Thymus (tissue), 11 donors: ENCODE data around the gene NATD1. TPM values are rescaled to one million over a fixed set of nuclear protein-coding genes. Genes with fewer than 3 reads are reported as not detected.

Experiments used
- DNase-seq, 9 donors: peaks; one replicate each; pipeline ENCODE4 v3.0.0-alpha.2; 2013; ENCODE audit warnings: low spot score in 9 of 9, low read depth in 6 of 9, missing footprints in 1 of 9
- H3K27ac ChIP-seq, 2 donors: one replicate each; pipeline ENCODE4 v1.5.1; 2013; ENCODE audit warnings: control low read depth in 1 of 2, low read depth in 1 of 2, low read length in 1 of 2, mild to moderate bottlenecking in 1 of 2, moderate library complexity in 1 of 2
- H3K27me3 ChIP-seq, 2 donors: one replicate each; pipeline ENCODE4 v1.5.1; 2013; ENCODE audit warnings: low read length in 1 of 2; ENCODE audit not compliant: control insufficient read depth in 2 of 2, insufficient read depth in 1 of 2
- H3K36me3 ChIP-seq, 2 donors: one replicate each; pipeline ENCODE4 v1.5.1; 2013; ENCODE audit warnings: low read length in 1 of 2, mild to moderate bottlenecking in 1 of 2, moderate library complexity in 1 of 2; ENCODE audit not compliant: control insufficient read depth in 2 of 2, insufficient read depth in 2 of 2
- H3K4me1 ChIP-seq, 2 donors: one replicate each; pipeline ENCODE4 v1.5.1; 2013; ENCODE audit warnings: low read length in 2 of 2; ENCODE audit not compliant: control insufficient read depth in 2 of 2, insufficient read depth in 2 of 2
- H3K4me3 ChIP-seq, 2 donors: one replicate each; pipeline ENCODE4 v1.5.1; 2013; ENCODE audit warnings: low read length in 2 of 2, control low read depth in 1 of 2, mild to moderate bottlenecking in 1 of 2
- H3K9me3 ChIP-seq, 2 donors: one replicate each; pipeline ENCODE4 v1.5.1; 2013; ENCODE audit warnings: low read length in 1 of 2, mild to moderate bottlenecking in 1 of 2; ENCODE audit not compliant: control insufficient read depth in 2 of 2, insufficient read depth in 1 of 2
- WGBS: extraction: QIAGEN DNeasy Blood & Tissue Kit; methylation state at CpG from one replicate; pipeline ENCODE4 v1.1.7; 2013; 5-methylcytosine and 5-hydroxymethylcytosine counted together
- polyA plus RNA-seq: library from polyadenylated mRNA; stranded (reverse); fragments of 200-250 nt; gene quantifications from one replicate; pipeline ENCODE4 v1.2.3, GENCODE V29; 2013
- total RNA-seq: library from RNA; stranded (reverse); fragments of 120-200 nt; gene quantifications from one replicate; pipeline ENCODE4 v1.2.4, GENCODE V29; 2013
- donor health status: healthy.

NATD1 gene
- total and polyA plus RNA-seq, 2 donors, result 2.7 to 4.8 TPM

- Histone ChIP-seq H3K27me3 (no peaks in the 10 kb centered on the region), H3K36me3 (peaks cover 0 to 13% of the 10 kb centered on the region in 2 donors), H3K9me3 (peaks cover 3 to 39% of the 10 kb centered on the region in 2 donors), H3K4me3 (no peak overlapping the region), H3K27ac (no peak overlapping the region), H3K4me1 (peaks cover 24 to 27% of the 10 kb centered on the region in 2 donors)
- DNase-seq, result no peak
- WGBS, result 80% methylated on average over 10 of the region's 10 CpGs
Measured at GRCh38 chr17:21291357-21291756, 38.1 kb upstream of the NATD1 start.

DNA sequence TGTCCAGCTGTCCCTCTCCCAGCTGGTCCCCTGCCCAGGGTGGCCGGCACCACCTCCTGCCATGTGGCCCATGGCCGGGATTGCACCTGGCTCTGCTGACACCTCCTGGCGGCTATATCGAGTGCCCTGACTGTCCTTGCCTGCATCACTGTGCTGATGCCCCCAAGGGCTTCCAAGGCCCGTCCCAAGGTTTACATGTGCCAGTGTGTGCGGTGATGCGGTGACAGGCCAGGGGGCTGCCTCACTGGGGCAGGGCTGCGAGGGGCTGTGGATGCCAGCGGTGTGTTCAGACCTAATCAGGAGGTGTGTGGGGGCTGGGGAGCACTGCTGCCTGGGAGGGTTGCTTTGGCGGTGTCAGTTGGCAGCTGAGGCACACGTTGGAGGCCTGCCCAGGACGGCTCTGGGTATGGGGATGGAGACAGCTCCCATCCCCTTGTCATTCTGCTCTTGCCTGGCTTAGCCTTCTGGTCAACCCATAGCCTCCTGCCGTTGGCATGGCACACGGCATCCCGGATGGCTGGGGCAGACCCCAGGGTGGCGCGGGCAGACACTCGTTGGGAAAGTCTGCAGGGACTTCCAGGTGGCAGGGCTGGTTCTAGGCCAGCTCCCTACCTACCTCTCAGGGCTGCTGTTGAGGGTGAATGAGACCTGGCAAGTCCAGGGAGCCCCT is 36.8 kb upstream of the NATD1 start:
- Histone ChIP-seq H3K27me3 (no peaks in the 10 kb centered on the region), H3K9me3 (peaks cover 3 to 28% of the 10 kb centered on the region in 2 donors), H3K36me3 (peaks cover 0 to 13% of the 10 kb centered on the region in 2 donors), H3K4me1 (peaks cover 29 to 40% of the 10 kb centered on the region in 2 donors), H3K4me3 (no peak overlapping the region), H3K27ac (no peak overlapping the region)
- WGBS, result 90% methylated on average over 18 of the region's 18 CpGs
- DNase-seq, result no peak

DNA sequence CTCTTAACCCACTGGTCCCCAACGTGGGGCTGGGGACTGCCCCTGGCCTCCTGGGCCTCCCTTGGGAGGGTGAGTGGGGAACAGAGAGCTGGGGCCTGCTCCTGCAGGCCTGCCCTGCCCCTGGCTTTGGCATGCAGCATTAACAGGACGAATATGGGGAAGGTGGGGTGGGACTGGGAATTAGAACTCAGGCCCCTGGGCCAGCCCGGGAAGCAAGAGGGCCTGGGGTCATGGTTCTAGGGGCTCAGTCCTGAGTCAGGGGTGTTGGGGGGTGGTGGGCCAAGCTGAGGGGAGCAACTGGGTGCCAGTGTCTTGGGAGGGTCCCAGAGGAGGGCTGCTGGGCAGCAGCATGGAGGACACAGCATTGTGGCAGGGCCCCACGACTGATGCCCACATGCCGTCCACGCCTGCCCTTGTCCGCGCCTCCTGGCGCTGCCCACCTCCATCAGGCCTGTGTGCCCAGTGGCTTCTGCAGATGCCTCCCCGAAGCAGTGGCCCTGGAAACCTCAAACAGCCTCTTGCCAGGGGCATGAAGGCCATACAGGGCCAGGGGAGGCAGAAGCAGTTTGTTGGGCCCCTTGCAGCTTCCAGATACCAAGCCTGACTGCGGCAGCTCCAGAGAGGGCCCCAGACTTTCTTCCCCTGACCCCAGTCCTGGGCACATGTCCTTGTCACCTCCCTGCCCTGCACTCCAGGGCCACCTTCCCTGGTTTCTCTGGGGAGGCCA is 36.1 kb upstream of the NATD1 start:
- DNase-seq, result no peak
- Histone ChIP-seq H3K27ac (no peak overlapping the region), H3K9me3 (peaks cover 3 to 21% of the 10 kb centered on the region in 2 donors), H3K36me3 (peaks cover 0 to 13% of the 10 kb centered on the region in 2 donors), H3K27me3 (no peaks in the 10 kb centered on the region), H3K4me1 (peaks cover 29 to 41% of the 10 kb centered on the region in 2 donors), H3K4me3 (no peak overlapping the region)
- WGBS, result 93% methylated on average over 11 of the region's 11 CpGs

- peaks cover 35 to 47% of the 10 kb centered on the region in 2 donors for H3K4me1 ChIP-seq
- 47% methylated on average over 6 of the region's 6 CpGs for WGBS
- peaks cover 3 to 13% of the 10 kb centered on the region in 2 donors for H3K9me3 ChIP-seq
- H3K36me3 ChIP-seq, result peaks cover 0 to 9% of the 10 kb centered on the region in 2 donors
- H3K27me3 ChIP-seq, result peaks cover 0 to 6% of the 10 kb centered on the region in 2 donors
- peak overlapping the region; percentile 91 to 92 for H3K27ac ChIP-seq
- DNase-seq, result peak in 1 of 9 donors; percentile 53
- peak overlapping the region in 1 of 2 donors; percentile 47 for H3K4me3 ChIP-seq
Measured at GRCh38 chr17:21288571-21289017, 35.4 kb upstream of the NATD1 start.

GRCh38 chr17:21287703-21288449 is 34.7 kb upstream of the NATD1 start:
- 2% methylated on average over 18 of the region's 18 CpGs for WGBS
- Histone ChIP-seq H3K4me1 (peaks cover 39 to 50% of the 10 kb centered on the region in 2 donors), H3K36me3 (peaks cover 0 to 9% of the 10 kb centered on the region in 2 donors), H3K4me3 (peak overlapping the region; percentile 35 to 47), H3K9me3 (peaks cover 3 to 8% of the 10 kb centered on the region in 2 donors), H3K27ac (peak overlapping the region; percentile 91 to 92), H3K27me3 (peaks cover 0 to 13% of the 10 kb centered on the region in 2 donors)
- DNase-seq, result peak in 7 of 9 donors; percentile 60 to 90 (median 81)

DNA sequence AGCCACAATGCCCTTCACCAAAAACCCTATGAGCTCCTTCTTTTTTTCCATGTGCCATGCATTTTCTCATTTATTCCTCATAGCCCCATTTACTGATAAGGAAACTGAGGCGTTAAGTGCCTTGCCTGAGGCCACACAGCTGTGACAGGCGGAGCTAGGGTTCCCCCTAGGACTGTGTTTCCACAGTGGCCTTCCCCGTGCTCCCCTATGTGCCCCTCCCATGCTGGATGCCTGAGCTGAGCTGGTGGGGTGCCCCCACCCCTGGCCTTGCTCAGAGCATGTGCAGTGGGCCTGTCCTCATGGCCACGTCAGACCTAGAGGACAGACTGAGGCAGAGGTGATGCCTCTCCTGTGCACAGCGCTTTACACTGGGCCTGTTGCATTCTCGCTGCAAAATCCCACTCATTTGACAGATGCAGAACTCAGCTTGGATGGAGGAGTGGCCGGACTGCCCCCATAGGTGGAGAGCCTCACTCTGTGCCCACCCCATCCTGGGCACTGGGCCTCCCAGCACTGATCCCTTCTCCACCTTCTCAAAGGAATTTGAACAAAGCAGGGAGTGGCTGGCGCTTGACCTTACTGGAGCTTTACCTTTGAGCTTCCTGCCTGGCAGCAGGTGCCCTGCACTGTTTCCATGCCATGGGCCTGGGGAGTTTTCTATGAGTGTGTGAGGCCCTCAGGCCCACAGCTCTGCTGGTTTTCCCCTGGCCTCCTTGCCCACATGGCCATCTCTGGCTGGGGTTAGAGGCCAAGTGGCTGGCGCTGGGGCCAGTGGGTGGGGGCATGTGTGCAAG is 33.9 kb upstream of the NATD1 start:
- H3K27ac ChIP-seq, result peak overlapping the region; percentile 91 to 92
- peaks cover 39 to 50% of the 10 kb centered on the region in 2 donors for H3K4me1 ChIP-seq
- peaks cover 0 to 20% of the 10 kb centered on the region in 2 donors for H3K27me3 ChIP-seq
- peaks cover 0 to 9% of the 10 kb centered on the region in 2 donors for H3K36me3 ChIP-seq
- DNase-seq, result peak in 1 of 9 donors; percentile 41
- peaks cover 3% of the 10 kb centered on the region in 2 donors for H3K9me3 ChIP-seq
- 60% methylated on average over 9 of the region's 9 CpGs for WGBS
- peak overlapping the region; percentile 71 to 98 for H3K4me3 ChIP-seq

- peaks cover 0 to under 1% of the 10 kb centered on the region in 2 donors for H3K9me3 ChIP-seq
- H3K4me1 ChIP-seq, result peaks cover 39 to 50% of the 10 kb centered on the region in 2 donors
- H3K27ac ChIP-seq, result peak overlapping the region; percentile 91 to 92
- H3K36me3 ChIP-seq, result peaks cover 0 to under 1% of the 10 kb centered on the region in 2 donors
- peaks cover 3 to 20% of the 10 kb centered on the region in 2 donors for H3K27me3 ChIP-seq
- 23% methylated on average over 16 of the region's 16 CpGs for WGBS
- peak overlapping the region; percentile 71 to 98 for H3K4me3 ChIP-seq
- peak in 1 of 9 donors; percentile 47 for DNase-seq
Measured at GRCh38 chr17:21286066-21286770, 33.0 kb upstream of the NATD1 start.
